HT-29 (cell line): ENCODE results near the gene CAPN14. TPM values are rescaled to one million over a fixed set of nuclear protein-coding genes. Genes with fewer than 3 reads are reported as not detected.

ENCODE experiments used
- DNase-seq: peaks from one replicate; pipeline ENCODE4 v3.0.0-alpha.2; 2015; ENCODE audit warnings: low spot score
- total RNA-seq: library from RNA; depleted of rRNA; stranded (reverse); fragments of >200 nt; shearing (Covaris generic); gene quantifications from 2 replicates; pipeline ENCODE4 v1.2.3, GENCODE V29; 2014

CAPN14 gene
- total RNA-seq, 1 experiment from 2014 or later = not detected

DNA sequence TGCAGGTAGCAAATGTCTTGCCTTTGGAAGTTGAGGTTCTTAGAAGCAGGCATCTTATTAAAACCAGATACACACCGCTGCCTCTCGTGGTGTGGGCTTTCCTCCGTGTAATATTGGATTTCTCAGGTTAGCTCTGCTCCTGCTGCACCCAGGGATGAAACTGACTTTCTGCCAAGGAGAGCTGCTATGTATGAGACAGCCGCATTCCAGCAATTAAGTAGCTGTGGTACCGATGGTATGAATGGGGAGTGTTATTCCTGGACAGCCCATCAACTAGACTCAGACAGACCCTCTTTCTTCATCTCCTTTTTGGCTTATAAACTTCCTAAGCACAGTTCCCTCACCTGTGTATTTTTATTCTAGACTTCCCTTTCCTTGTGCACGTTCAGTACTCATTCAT lies 9.8 kb upstream of the CAPN14 start:
- no peak for DNase-seq

DNA sequence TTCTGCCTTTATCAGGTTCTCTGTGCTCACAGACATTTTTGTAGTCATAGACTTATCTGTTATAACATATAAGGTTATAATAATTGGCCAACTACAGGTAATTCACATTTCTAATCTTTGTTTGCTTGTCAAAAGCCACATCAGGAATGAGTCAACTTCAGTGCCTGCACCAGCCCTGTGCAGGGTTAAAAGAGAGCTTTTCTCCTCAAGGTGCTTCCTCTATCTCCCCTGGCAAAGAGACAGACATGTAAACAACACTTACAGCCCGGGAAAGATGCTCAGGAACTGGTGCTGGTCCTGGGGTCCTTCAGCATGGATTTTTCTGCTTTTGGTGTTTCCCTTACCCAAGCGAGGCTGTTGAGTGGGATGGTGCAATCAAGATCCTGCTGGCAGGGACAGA lies 9.0 kb upstream of the CAPN14 start:
- no peak for DNase-seq

DNA sequence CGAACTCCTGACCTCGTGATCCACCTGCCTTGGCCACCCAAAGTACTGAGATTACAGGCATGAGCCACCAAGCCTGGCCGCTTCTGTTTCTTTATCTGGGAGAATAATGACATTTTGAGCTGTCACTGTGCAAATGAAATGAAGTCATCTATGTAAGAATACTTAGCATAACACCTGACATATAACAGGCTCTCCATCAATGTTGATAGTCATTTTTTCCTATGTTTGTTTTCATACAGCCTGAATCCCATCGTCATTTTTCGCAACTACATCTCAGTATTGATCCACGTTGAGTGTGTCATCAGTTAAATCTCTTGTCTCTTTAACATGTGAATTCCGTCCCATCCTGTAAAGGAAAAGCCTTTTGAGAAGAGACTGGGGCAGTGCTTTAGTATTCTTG lies 6.4 kb upstream of the CAPN14 start:
- DNase-seq = no peak

DNA sequence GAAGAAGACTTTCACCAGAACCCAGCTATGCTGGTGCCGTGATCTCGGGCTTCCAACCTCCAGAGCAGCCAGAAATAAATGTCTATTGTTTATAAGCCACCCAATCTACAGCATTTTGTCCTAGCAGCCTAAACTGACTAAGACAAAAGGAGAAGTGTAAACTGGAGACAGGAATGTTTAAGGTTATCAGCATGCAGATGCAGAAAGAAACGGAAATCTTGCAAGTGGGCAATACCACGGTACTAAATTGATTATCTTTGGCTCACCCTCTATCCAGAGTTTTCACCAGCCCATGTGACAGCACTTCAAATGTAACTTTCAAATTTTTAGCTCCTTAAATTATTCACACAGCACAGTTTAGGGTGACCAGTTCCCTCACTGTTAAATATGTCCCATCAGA lies 5.7 kb upstream of the CAPN14 start:
- no peak for DNase-seq

DNA sequence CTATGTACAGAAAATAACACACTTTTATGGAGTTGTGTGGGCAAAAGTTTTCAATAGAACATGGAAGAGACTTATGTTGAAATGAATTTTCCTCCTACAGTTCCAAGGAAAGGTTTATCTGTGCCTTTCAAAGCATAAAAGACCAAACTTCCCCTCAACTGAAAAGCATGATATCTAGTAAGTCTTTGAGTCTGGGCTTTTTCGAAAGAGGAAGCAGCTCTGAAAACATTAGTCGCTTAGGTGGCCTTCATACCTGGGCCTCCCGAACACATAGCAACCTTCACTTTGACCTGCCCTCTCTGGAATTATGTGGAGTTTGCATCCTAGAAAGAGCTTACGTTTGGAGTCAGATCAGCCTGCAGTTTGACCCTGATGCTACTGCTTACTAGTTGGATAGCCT lies 4.8 kb upstream of the CAPN14 start:
- DNase-seq = no peak

DNA sequence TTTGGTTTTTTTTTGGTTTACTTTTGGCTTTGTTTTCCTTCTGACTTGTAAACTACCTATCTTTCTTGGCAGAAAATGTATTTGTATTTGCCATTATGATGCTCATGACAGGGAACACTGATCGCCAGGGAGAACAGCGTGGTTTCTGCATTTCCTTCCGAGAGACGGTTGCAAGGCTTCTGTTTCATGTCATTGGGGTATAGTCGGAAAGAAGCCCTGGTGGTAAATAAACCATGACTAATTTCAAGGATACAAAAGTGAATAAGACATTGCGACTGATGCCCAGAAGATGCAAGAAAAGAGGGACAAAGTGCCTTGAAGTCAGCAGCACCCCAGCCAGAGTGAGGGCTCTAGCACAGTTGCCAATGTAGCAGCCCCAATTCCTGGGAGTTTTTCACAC lies 4.2 kb upstream of the CAPN14 start:
- no peak for DNase-seq

DNA sequence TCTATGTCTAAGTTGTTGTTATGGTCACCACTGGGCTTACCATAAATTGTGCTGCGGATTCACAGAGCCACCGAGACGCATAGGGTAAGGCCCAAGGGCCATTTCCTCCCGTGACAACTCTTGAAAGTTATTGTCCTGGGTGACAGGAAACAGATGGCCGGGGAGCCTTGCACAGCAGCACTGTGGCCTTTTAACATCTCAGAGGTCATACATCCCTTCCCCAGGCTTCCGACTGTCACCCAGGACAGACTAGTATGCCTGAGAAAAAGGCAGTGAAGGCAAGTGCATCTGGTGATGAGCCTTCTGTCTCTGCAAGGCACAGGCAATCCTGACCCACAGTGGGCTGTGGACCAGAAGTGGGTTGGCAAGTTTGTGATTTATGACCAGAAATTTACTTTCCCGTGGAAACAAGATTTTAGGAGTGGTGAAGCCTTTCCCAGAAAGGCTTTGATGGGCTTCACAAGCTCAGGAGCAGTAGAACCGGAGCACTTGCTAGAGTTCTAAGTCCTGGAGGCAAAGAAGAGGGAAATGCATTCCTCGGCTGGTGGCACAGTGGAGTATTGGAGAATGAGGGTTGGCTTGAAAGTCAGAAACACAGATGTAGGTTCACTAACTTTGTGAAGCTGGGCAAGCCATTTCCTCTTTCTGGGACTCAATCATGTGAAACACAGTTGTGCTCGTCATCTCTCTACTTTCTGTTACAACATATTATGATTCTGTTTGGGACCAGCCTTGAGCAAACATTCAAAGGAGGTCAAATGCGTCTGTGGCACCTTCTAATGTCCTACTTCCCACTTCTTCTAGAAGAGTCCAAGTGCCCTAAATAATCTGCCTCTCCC lies 2.0 kb upstream of the CAPN14 start:
- no peak for DNase-seq

DNA sequence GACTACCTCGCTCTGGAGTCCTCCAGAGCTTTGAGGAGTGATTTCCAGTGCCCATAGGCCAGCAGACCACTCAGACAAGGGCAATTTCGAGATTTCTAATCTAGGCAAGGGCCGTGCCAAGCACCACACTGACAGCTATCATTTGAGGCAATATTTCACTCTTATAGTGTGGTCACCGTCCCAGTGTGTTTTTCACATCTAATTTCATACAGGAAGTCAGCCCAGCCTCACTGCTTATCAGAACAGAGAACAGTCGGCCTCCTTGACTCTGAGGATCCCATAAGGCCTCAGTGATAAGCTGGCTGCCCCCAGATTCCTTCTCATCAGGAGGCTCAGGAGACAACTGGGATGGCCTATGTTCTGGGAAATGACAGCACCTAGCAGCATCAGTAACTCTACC lies 581 bp downstream of the CAPN14 start:
- no peak for DNase-seq

DNA sequence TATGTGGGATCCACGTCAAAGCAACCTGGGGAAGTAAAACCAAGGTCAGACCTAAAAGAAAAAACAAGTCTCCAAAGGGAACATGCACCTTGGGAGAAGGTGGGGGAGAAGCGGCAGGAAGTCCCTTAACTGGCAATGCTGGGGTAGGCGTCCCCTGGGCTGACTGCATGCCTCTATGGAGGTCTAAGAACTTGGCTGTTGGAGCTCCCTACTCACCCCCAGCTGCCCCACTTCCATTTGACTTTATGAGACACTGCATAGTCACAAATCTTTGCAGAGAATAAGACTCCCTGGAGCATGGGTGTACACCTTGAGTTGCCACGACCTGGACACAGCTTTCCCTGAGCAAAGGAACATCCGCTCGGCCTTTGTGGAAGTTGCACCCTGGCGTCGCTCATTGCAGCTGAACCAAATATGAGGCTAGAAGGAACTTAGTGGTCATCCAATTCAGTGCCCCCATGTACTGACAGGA lies 2.8 kb downstream of the CAPN14 start:
- DNase-seq = no peak

DNA sequence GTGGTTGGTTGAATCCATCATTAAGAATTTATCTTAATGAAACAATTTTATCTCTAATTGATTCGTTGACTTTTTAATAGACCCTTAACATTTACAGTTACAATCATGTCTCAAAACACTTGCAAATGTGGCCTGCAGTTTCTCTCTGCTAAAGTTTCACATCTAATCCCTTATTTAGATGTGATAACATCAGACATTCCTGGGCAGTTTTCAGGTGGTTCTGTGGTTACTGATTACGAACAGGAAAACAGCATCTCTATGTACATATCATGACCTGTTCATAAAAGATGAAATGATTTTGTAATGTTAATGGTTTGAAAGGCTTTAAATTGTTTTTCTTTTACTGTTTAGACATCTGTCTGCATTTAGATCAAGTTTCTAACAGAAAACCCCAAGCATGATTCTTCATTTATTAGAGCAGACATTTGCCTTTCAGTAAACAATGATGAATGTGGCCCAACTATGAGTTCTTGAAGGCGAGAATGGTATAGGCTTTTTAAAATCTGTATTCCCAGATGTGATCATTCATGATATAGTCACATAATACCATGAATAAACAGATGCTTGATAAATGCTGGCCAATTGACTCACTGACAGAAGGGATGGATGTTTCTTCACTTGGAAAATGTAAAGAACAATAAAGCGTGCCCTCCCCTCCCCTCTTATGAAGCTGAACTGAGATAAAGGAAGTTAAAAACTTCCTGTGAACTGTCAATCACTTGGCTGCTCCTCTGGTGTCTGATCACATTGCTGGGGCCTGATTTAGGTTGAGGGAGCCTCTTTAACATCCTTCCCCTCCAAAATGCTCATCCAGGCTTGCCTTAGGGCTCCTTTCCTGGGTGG lies 3.5 kb downstream of the CAPN14 start:
- no peak for DNase-seq

DNA sequence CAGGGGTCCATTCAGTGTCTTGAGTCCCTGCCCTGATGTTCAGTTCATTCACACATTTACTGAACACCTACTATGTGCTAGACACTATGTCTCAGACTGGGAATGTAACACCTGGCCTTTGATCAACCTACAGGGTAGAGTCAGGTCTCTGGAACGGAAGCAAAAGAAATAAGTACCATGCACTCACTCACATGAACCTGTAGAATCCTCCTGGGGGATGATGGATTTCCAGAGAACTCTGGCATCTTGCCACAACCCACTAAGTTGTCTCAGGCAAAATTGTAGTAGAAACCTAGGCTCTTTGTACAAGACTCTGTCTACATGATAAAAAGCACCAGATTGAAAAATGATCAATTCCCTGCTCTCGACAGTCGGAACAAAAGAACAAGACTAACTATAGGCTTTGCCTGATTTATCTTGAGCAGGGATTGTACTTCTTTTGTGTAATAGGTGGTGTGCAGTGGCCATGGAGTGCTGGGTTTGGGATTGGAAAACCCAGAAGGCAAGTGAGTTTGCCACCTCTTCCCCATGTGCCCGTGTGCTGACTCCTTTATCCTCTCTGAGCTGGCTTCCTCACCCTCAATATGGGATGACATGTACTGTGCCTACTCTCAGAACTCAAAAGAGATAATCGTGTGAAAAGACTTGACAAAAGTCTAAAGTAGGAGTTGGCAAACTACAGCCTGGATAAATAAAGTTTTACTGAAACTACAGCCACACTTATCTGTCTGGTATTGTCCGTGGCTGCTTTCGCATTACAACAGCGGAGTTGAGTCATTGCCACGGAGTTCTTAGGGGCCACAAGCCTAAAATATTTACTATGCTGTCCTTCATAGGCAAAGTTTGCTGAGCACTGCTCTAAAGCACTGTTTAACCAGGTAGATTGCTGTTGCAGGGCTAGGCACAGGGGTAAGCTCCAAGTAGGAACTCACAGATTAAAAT lies 4.4 kb downstream of the CAPN14 start:
- no peak for DNase-seq

DNA sequence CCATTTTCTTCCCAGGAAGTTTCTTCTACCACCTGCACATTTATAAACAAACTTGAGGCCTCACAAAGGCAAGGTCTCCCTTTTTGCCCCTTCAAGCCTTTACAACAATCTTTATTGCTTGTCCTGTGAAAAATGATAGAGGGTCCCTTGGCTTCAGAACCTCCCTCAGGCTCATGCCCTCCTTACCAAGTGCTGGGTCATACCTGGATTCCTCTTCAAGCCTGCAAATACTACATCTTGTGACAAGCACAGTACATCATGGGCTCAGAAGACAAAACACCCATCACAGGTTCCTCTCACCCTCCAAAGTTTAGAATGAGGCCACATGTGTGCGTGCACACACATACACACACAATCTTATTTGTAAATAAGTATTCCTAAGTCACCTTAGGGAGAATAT lies 9.1 kb downstream of the CAPN14 start:
- no peak for DNase-seq

DNA sequence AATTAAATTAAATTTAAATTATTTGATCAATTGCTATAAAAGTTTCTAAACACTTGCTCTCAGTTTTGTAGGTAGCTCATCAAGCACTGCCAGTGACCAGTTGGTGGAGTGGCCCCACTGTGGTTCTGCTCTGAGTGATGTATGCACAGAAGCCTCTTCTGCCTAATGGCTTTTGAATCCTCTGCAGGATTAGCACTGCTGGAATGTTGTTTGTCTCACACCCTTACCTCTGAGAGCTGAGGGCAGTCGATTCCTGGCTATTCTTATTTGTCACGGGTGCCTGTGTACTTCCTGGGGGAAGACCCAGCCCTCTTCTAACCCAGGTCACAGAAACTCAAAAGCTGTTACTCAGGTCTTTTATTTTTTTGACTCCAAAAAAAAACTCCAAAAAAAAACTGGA lies 9.5 kb downstream of the CAPN14 start:
- DNase-seq = no peak

DNA sequence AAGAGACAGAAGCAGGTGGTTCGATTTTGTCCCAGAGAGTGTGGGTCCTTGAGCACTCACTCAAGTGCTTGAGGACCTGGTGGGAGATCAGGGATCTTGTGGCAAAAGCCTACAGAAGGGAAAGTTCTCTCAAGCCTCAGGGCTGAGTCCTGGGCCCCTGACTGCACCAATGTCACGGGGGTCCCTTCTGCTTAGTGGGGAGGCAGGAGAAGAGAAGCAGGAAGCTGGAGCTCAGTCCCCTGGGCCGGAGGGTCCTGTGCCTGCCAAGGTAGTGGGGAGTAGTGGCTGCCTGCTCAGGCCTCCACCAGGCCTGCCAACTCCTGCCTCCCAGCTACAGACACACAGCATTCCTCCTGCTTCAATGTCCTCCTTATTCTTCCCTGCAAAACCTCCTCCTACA lies 11.7 kb downstream of the CAPN14 start:
- no peak for DNase-seq

DNA sequence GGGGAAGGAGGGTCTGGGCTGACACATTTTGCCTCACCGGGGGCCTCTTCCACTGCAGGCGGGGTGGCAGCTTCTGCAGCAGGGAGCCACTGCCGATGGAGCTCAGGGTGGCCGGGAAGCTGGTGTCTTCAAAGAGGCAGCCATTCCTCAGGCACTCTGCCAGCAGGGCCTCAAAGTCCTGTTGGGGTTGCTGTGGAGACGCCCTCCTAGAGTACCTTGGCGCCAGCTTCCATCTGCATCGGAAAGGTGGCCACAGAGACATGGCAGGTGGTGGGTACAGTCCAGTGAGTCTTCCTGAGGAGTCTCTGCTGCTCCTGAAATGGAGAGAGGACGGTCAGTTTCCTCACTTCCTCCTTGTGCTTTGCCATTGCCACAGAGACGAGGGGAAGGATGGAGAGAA lies 12.1 kb downstream of the CAPN14 start:
- no peak for DNase-seq

DNA sequence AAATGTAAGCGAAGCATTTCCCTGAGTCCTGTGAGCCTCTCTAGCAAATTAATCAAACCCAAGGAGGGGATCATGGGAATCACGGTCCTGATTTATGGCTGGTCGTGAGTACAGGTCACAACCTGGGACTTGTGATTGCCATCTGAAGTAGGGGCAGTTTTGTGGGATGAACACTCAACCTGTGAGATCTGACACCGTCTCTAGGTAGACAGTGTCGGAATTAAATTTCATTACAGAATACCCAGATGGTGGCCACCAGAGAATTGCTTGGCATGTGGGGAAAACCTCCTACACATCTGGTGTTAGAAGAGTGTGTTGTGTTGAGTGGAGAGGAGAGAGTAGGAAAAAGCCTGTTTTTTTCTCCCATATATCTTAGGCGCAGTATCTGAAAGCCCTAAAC lies 12.5 kb downstream of the CAPN14 start:
- no peak for DNase-seq

DNA sequence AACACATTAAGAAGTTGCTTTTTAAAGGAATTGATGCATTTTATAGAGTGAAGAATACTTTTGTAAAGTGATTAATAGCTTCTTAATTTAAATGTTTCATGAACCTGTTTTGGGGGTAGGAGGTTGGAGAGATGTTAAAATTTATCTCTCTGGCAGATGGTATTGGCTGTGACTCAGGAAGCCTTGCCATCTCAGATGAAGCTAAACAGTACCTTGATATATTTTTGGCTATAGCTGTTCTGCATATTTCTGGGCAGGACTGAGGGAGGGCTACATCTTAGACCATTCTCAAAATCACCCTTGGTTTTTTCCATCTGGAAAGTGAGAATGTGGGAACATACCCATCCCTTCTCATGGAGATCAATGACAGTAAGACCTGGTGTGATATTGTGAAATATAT lies 13.4 kb downstream of the CAPN14 start:
- DNase-seq = no peak

DNA sequence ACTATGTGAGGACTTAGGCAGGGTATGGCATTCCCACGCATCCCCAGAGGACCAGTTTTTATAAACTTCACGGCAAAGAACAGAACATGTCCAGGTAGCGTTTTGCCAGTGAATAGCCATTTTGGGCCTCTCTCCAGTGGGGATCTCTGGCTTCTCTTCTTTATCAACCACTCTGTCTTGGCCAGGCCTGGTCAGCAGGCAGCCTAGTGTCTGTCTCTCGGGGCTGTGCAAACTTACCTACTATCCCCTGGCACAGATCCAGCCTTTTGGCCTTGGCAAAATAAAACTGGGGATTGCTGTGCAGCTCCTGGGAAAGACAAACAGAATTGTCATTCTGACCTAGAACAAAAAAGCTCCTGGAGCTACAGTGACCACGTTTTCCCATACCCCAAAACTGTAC lies 14.5 kb downstream of the CAPN14 start:
- DNase-seq = no peak

DNA sequence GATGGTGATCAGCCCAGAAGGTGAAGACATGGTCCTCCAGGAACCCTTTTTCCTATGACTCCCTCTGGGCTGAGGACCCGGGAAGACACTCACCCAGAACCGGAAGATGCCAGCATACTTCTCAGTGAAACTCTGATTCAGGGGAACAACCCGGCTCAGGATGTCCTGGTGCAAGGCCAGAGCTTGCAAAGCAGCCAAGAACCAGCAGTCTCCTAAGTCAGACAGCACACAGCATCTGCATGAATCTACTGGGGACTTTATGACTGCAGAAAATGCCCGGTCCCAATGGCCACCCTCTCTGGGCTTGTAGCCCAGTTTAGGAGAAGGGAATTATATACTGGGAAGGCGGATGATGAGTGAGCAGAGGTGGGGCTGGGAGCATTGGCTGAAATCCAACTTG lies 15.3 kb downstream of the CAPN14 start:
- no peak for DNase-seq

DNA sequence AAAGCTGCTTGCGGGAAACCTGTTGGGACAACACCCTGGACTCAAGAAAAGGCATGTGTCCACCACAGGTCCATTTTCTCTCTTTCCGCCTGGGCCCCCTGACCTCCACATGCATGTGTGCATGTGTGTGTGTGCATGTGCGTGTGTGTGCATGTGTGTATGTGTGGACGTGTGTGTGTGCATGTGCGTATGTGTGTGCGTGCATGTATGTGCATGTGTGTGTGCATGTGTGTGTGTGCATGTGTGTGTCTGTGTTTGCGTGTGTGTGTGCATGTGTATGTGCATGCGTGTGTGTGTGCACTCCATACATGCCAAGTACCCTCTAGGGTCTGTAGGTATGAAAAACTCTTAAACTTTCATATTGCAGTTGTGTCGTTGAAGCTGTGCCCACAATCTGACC lies 16.3 kb downstream of the CAPN14 start:
- DNase-seq = no peak

DNA sequence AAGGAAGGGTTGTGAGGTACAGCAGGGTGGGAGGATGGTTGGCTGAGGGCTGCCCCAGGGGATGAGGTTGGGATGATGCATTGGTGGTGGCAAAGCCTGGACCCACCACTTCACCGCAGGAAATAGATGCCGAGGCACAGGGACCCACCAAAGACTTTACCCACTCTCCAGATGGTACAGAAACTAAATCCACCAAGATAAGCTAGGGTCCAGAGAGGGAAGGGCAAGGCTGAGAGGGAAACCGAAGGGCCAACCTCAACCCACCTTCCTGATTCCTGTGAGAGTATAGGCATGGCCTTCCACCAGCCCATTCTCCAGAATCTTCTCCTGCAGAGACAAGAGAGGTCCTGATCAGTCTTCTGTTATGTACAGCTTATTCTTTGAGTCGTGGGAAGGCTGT lies 18.1 kb downstream of the CAPN14 start:
- DNase-seq = no peak

DNA sequence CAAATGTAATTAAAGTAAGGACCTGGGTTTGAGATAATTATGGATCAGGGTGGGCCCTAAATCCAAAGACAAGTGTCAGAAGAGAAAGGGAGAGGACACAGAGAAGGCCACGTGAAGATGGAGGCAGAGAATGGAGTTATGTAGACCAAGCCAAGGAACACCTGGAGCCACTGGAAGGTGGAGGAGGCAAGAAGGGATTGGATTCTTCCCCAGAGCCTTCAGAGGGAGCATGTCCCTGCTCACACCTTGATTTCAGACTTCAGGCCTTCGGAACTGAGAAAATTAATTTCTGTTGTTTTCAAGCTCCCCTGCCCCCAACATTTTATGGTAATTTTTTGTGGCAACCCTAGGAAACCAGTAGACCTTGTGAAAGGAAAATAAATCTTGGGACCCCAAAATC lies 19.6 kb downstream of the CAPN14 start:
- DNase-seq = no peak
